Liver (tissue), 9 donors: ENCODE data around the gene GCNA. TPM values are rescaled to one million over a fixed set of nuclear protein-coding genes. Genes with fewer than 3 reads are reported as not detected.
"Not testable (repeated sequence)": the region's sequence is repeated elsewhere in the genome, so short reads cannot be mapped to it uniquely, and the experiment has no call there.

Source experiments
- DNase-seq: peaks from one replicate; pipeline ENCODE4 v3.0.0-alpha.2; 2017; ENCODE audit warnings: low spot score
- H3K27ac ChIP-seq, 2 donors: one replicate each; pipeline ENCODE4 v1.7.0; 2013; ENCODE audit warnings: inconsistent platforms in 2 of 2, low read length in 2 of 2, control low read depth in 1 of 2, low read depth in 1 of 2, mild to moderate bottlenecking in 1 of 2
- H3K27me3 ChIP-seq, 4 donors: one replicate each; pipeline versions ENCODE4 v1.6.1 to v1.7.0; 2013; ENCODE audit warnings: low read length in 3 of 4, inconsistent platforms in 1 of 4, mild to moderate bottlenecking in 1 of 4, moderate library complexity in 1 of 4; ENCODE audit not compliant: control insufficient read depth in 4 of 4, insufficient read depth in 4 of 4
- H3K36me3 ChIP-seq, 4 donors: one replicate each; pipeline versions ENCODE4 v1.6.1 to v1.7.0; 2013; ENCODE audit warnings: low read length in 3 of 4, mild to moderate bottlenecking in 3 of 4, low read depth in 1 of 4, moderate library complexity in 1 of 4; ENCODE audit not compliant: control insufficient read depth in 4 of 4, insufficient read depth in 3 of 4
- H3K4me1 ChIP-seq, 4 donors: one replicate each; pipeline versions ENCODE4 v1.6.1 to v1.7.0; 2013; ENCODE audit warnings: low read length in 3 of 4, mild to moderate bottlenecking in 3 of 4, moderate library complexity in 1 of 4; ENCODE audit not compliant: control insufficient read depth in 4 of 4, insufficient read depth in 4 of 4
- H3K4me3 ChIP-seq, 3 donors: one replicate each; pipeline versions ENCODE4 v1.6.1 to v1.7.0; 2013; ENCODE audit warnings: low read length in 3 of 3, control low read depth in 1 of 3, low read depth in 1 of 3, mild to moderate bottlenecking in 1 of 3
- H3K9ac ChIP-seq, 2 donors: one replicate each; pipeline ENCODE4 v1.7.0; 2013; ENCODE audit warnings: low read length in 2 of 2, mild to moderate bottlenecking in 2 of 2, moderate library complexity in 2 of 2, control low read depth in 1 of 2, low read depth in 1 of 2
- H3K9me3 ChIP-seq, 4 donors: one replicate each; pipeline versions ENCODE4 v1.6.1 to v1.7.0; 2013; ENCODE audit warnings: low read length in 3 of 4; ENCODE audit not compliant: control insufficient read depth in 4 of 4
- EGR1 ChIP-seq, 2 donors: IDR thresholded peaks; 2 replicates each; pipeline ENCODE4 v1.6.1; 2016 to 2018; ENCODE audit warnings: antibody characterized with exemption in 2 of 2, low read depth in 2 of 2
- FOXA2 ChIP-seq: IDR thresholded peaks from 2 replicates; pipeline ENCODE4 v1.6.1; 2016; ENCODE audit warnings: antibody characterized with exemption
- GABPA ChIP-seq, 2 donors: IDR thresholded peaks in 1 of 2; conservative IDR thresholded peaks in 1 of 2; 2 replicates each; pipeline ENCODE4 v1.6.1; 2016; ENCODE audit warnings: antibody characterized with exemption in 2 of 2, mild to moderate bottlenecking in 1 of 2, moderate library complexity in 1 of 2
- HNF4A ChIP-seq, 2 donors: conservative IDR thresholded peaks; 2 replicates each; pipeline ENCODE4 v1.6.1; 2016; ENCODE audit warnings: antibody characterized with exemption in 2 of 2, mild to moderate bottlenecking in 2 of 2
- JUND ChIP-seq, 2 donors: IDR thresholded peaks; 2 replicates each; pipeline ENCODE4 v1.6.1; 2016; ENCODE audit warnings: antibody characterized with exemption in 2 of 2
- RAD21 ChIP-seq, 2 donors: IDR thresholded peaks; 2 replicates each; pipeline ENCODE4 v1.6.1; 2016; ENCODE audit warnings: antibody characterized with exemption in 2 of 2, mild to moderate bottlenecking in 2 of 2
- RXRA ChIP-seq, 2 donors: IDR thresholded peaks; 2 replicates each; pipeline ENCODE4 v1.6.1; 2017 to 2018; ENCODE audit warnings: antibody characterized with exemption in 2 of 2, mild to moderate bottlenecking in 1 of 2
- SP1 ChIP-seq: IDR thresholded peaks from 2 replicates; pipeline ENCODE4 v1.6.1; 2018; ENCODE audit warnings: antibody characterized with exemption, mild to moderate bottlenecking
- TAF1 ChIP-seq: conservative IDR thresholded peaks from 2 replicates; pipeline ENCODE4 v1.6.1; 2016; ENCODE audit warnings: antibody characterized with exemption, mild to moderate bottlenecking
- YY1 ChIP-seq: IDR thresholded peaks from 2 replicates; pipeline ENCODE4 v1.6.1; 2016; ENCODE audit warnings: antibody characterized with exemption, mild to moderate bottlenecking
- WGBS: extraction: QIAGEN DNeasy Blood & Tissue Kit; methylation state at CpG from one replicate; pipeline ENCODE4 v1.1.7; 2013; 5-methylcytosine and 5-hydroxymethylcytosine counted together
- polyA plus RNA-seq, 2 donors: library from polyadenylated mRNA; stranded (reverse) in 1 of 2; unstranded in 1 of 2; fragments of 200-250 nt in 1 of 2; fragments of >200 nt in 1 of 2; fragmentation: Nextera tagmentation in 1 of 2; extraction: Ambion mirVana in 1 of 2; gene quantifications; one replicate each; pipeline versions ENCODE4 v1.2.1 to v1.2.3, GENCODE V29; 2013 to 2015
- total RNA-seq, 2 donors: library from RNA; depleted of rRNA; stranded (reverse); fragments of >200 nt; gene quantifications; one replicate each; pipeline ENCODE4 v1.2.3, GENCODE V29; 2014
- TF ChIP-seq, protein P1 (sequence below): IDR thresholded peaks from 2 replicates; pipeline ENCODE4 v1.6.1; 2016; ENCODE audit warnings: antibody characterized with exemption, mild to moderate bottlenecking
- TF ChIP-seq, protein P2 (sequence below): fragments of 150-350 bp; IDR thresholded peaks from 2 replicates; pipeline ENCODE4 v1.5.1; 2017; ENCODE audit warnings: improper control_type of control experiment, low read depth, low read length; ENCODE audit not compliant: missing input control
- TF ChIP-seq, protein P3 (sequence below): IDR thresholded peaks from 2 replicates; pipeline ENCODE4 v1.6.1; 2016; ENCODE audit warnings: antibody characterized with exemption
- donor health status: healthy.
- donor health status: healthy.
- donor health status: healthy.
- donor health status: healthy.
- donor health status: healthy.

Gene GCNA
- total and polyA plus RNA-seq, 4 donors = 0.18 to 3.7 (median 0.73) TPM

DNA sequence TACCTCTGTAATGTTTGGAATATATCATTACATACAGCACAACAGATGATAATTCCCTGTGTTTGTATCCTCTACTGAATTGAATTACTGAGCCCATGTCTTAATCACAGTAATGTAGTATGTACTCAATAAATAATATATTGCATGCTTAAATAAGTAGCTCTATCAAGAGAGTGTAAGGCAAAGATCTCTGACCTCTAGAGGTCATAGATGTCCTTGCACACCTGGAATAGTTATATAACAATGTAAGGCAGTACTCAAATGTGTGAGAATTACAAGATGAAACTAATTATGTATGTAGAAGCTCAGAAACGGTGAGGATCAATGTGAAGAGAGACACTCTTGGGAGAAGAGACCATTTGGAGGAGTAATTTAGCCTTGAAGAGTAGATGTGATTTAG is 14.3 kb upstream of the GCNA start (continued):
- TF ChIP-seq, protein P1, sequence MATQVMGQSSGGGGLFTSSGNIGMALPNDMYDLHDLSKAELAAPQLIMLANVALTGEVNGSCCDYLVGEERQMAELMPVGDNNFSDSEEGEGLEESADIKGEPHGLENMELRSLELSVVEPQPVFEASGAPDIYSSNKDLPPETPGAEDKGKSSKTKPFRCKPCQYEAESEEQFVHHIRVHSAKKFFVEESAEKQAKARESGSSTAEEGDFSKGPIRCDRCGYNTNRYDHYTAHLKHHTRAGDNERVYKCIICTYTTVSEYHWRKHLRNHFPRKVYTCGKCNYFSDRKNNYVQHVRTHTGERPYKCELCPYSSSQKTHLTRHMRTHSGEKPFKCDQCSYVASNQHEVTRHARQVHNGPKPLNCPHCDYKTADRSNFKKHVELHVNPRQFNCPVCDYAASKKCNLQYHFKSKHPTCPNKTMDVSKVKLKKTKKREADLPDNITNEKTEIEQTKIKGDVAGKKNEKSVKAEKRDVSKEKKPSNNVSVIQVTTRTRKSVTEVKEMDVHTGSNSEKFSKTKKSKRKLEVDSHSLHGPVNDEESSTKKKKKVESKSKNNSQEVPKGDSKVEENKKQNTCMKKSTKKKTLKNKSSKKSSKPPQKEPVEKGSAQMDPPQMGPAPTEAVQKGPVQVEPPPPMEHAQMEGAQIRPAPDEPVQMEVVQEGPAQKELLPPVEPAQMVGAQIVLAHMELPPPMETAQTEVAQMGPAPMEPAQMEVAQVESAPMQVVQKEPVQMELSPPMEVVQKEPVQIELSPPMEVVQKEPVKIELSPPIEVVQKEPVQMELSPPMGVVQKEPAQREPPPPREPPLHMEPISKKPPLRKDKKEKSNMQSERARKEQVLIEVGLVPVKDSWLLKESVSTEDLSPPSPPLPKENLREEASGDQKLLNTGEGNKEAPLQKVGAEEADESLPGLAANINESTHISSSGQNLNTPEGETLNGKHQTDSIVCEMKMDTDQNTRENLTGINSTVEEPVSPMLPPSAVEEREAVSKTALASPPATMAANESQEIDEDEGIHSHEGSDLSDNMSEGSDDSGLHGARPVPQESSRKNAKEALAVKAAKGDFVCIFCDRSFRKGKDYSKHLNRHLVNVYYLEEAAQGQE = no peak

DNA sequence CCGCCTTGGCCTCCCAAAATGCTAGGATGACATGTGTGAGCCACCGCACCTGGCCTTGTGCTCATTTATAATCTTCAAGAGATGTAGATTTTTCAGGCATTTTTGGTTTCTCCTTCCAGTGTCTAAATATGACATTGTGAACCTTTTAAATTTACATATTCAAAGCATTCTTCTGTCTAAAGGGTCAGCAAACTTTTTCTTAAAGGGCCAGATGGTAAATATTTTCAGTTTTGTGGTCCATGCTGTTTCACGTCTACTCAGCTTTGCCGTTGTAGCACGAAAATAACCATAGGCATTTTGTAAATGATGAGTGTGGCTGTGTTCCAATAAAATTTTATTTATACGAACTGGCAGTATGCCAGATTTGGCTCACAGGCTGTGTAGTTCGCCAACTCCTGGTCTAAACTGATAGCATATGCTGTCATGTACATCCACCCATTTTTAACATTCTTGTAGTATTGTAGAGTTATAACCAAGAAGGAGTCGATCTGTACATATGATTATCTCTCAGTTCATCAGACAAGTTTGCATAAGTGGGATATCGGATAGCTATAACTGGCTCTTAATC is 12.7 kb upstream of the GCNA start:
- no peak for TF ChIP-seq TAF1
- TF ChIP-seq FOXA2 = no peak
- peaks cover 4 to 69% (median 45%) of the 10 kb centered on the region in 4 donors for H3K36me3 ChIP-seq
- no peaks in the 10 kb centered on the region for H3K4me1 ChIP-seq
- WGBS = 81% methylated on average over 9 of the region's 9 CpGs
- H3K9me3 ChIP-seq = no peaks in the 10 kb centered on the region
- H3K27ac ChIP-seq = no peak overlapping the region
- H3K4me3 ChIP-seq = no peak overlapping the region
- no peaks in the 10 kb centered on the region for H3K27me3 ChIP-seq
- H3K9ac ChIP-seq = no peak overlapping the region
- DNase-seq = no peak

DNA sequence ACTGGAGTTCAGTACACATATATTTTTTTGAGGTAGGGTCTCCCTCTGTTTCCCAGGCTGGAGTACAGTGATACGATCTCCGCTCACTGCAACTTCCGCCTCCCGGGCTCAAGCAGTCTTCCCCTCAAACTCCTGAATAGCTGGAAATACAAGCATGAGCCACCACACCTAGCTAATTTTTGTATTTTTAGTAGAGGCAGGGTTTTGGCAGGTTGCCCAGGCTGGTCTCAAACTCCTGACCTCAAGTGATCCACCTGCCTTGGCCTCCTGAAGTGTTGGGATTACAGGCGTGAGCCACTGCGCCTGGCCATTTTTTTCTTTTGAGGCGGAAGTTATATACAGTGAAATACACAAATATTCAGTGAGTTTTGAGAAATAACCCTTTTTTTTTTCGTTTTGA is 6.8 kb upstream of the GCNA start:
- H3K27me3 ChIP-seq, H3K9me3 ChIP-seq, H3K27ac ChIP-seq, H3K4me3 ChIP-seq, H3K9ac ChIP-seq, H3K4me1 ChIP-seq, DNase-seq: not testable (repeated sequence)
- 96% methylated on average over 8 of the region's 8 CpGs for WGBS
- peaks cover 4 to 43% (median 34%) of the 10 kb centered on the region in 4 donors for H3K36me3 ChIP-seq

DNA sequence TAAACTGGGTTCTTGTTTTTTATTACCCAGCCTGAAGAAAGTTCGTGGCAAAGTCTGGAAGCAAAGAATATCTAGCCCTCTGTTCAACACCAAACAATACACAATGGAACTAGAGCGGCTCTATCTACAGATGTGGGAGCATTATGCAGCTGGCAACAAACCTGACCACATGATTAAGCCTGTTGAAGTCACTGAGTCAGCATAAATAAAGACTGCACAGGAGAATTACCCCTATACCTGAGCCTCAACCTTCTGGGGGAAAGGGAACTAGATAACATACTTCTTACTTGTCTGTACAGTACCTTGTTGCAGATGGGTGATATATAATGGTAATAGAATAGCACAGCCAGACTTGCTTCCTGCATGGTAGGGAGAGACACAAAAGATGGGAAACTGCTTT is 4.6 kb upstream of the GCNA start:
- no peaks in the 10 kb centered on the region for H3K4me1 ChIP-seq
- peaks cover 3 to 30% (median 22%) of the 10 kb centered on the region in 4 donors for H3K36me3 ChIP-seq
- WGBS = 92% methylated on average over 2 of the region's 2 CpGs
- no peak overlapping the region for H3K4me3 ChIP-seq
- TF ChIP-seq SP1 (no peak), YY1 (no peak), JUND (IDR thresholded peaks at IDR 0.05) (no peak), GABPA (IDR thresholded peaks at IDR 0.05 in 1 of 2, conservative IDR thresholded peaks at IDR 0.05 in 1 of 2) (no peak), EGR1 (IDR thresholded peaks at IDR 0.05; ENCODE audit: low read depth in 2 of 2) (no peak), TAF1 (no peak), HNF4A (conservative IDR thresholded peaks at IDR 0.05) (no peak), RXRA (IDR thresholded peaks at IDR 0.05) (no peak), RAD21 (IDR thresholded peaks at IDR 0.05) (no peak)
- TF ChIP-seq, protein P2, sequence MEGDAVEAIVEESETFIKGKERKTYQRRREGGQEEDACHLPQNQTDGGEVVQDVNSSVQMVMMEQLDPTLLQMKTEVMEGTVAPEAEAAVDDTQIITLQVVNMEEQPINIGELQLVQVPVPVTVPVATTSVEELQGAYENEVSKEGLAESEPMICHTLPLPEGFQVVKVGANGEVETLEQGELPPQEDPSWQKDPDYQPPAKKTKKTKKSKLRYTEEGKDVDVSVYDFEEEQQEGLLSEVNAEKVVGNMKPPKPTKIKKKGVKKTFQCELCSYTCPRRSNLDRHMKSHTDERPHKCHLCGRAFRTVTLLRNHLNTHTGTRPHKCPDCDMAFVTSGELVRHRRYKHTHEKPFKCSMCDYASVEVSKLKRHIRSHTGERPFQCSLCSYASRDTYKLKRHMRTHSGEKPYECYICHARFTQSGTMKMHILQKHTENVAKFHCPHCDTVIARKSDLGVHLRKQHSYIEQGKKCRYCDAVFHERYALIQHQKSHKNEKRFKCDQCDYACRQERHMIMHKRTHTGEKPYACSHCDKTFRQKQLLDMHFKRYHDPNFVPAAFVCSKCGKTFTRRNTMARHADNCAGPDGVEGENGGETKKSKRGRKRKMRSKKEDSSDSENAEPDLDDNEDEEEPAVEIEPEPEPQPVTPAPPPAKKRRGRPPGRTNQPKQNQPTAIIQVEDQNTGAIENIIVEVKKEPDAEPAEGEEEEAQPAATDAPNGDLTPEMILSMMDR = no peak
- TF ChIP-seq, protein P1 = no peak
- TF ChIP-seq, protein P3, sequence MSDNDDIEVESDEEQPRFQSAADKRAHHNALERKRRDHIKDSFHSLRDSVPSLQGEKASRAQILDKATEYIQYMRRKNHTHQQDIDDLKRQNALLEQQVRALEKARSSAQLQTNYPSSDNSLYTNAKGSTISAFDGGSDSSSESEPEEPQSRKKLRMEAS = no peak
- H3K9ac ChIP-seq = no peak overlapping the region
- no peak for DNase-seq
- H3K9me3 ChIP-seq = no peaks in the 10 kb centered on the region
- H3K27me3 ChIP-seq = no peaks in the 10 kb centered on the region
- no peak overlapping the region for H3K27ac ChIP-seq
